ENCODE data around the gene IGHMBP2. TPM values are rescaled to one million over a fixed set of nuclear protein-coding genes. Genes with fewer than 3 reads are reported as not detected.

IGHMBP2 gene
- total and polyA plus RNA-seq, 2 experiments from 2014 or later, result 14.3 to 27.7 TPM

- TF ChIP-seq REST (IDR thresholded peaks at IDR 0.05; ENCODE audit: unreplicated experiment) (no peak), ETS1 (IDR thresholded peaks at IDR 0.05) (no peak), POLR2AphosphoS5 (IDR thresholded peaks at IDR 0.05; ENCODE audit: low read depth) (no peak), NANOG (IDR thresholded peaks at IDR 0.05; ENCODE audit: borderline replicate concordance) (no peak), ZNF331 (CRISPR knock-in tag; IDR thresholded peaks at IDR 0.05; ENCODE audit: low read depth) (no peak), JUNB (IDR thresholded peaks at IDR 0.05; ENCODE audit: unreplicated experiment) (no peak), ZNF114 (CRISPR knock-in tag; IDR thresholded peaks at IDR 0.05) (no peak), STAT1 (IDR thresholded peaks at IDR 0.05; ENCODE audit: unreplicated experiment) (no peak)
Measured at GRCh38 chr11:68868221-68868835, 35.4 kb upstream of the IGHMBP2 start (continued).

DNA sequence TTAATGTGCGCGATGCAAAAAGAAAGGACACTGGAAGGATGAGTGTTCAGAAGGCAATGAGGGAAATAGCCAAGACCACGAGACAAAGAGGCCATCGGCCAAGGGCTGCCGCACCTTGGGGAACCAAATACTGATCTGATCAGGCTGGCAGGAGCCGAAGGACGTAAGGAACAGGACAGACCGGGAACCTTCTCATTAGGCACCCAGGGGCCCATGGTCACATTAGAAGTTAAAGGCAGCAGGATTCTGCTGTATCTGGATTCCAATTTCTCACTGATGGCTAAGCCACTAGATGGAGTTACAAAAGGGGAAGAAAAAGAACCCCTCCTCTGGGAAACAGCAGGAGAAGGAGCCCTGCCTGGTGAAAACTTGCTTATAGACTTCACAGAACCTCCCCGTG, 33.2 kb upstream of the IGHMBP2 start:
- H3K4me3 ChIP-seq, result peak overlapping the region; percentile 34
- no peak for TF ChIP-seq EZH2 (IDR thresholded peaks at IDR 0.05; ENCODE audit: low read depth, unreplicated experiment)
- no peak for TF ChIP-seq ZNF114 (CRISPR knock-in tag; IDR thresholded peaks at IDR 0.05)
- TF ChIP-seq POLR2AphosphoS5 (IDR thresholded peaks at IDR 0.05; ENCODE audit: low read depth), result no peak
- TF ChIP-seq REST (IDR thresholded peaks at IDR 0.05; ENCODE audit: unreplicated experiment), result no peak
- Mint-ChIP-seq H3K27me3 (ENCODE audit: insufficient read depth, low read depth, poor library complexity) (peaks cover 27% of the 10 kb centered on the region), H3K4me1 (peaks cover 37% of the 10 kb centered on the region), H3K9me3 (no peaks in the 10 kb centered on the region), H3K4me3 (peak overlapping the region; percentile 72), H3K27ac (no peak overlapping the region), H3K36me3 (ENCODE audit: low read depth) (no peaks in the 10 kb centered on the region)
- H3F3A ChIP-seq (replicated peaks; ENCODE audit: low read depth), result no peaks in the 10 kb centered on the region
- peak; percentile 65 for ATAC-seq
- no peaks in the 10 kb centered on the region for H4K20me1 ChIP-seq (replicated peaks; ENCODE audit: insufficient read depth)
- H3K9me2 ChIP-seq (ENCODE audit: insufficient read depth), result no peaks in the 10 kb centered on the region
- peaks cover 16% of the 10 kb centered on the region for H3K4me1 ChIP-seq (ENCODE audit: insufficient read depth)
- H3K4me2 ChIP-seq, result peak overlapping the region; percentile 76
- H3K36me3 ChIP-seq (ENCODE audit: insufficient read depth), result no peaks in the 10 kb centered on the region
- no peaks in the 10 kb centered on the region for H3K27me3 ChIP-seq (ENCODE audit: insufficient read depth)
- DNase-seq (ENCODE audit: low spot score), result peak; percentile 35
- no peaks in the 10 kb centered on the region for H3K79me2 ChIP-seq (replicated peaks; ENCODE audit: insufficient read depth)
- no peak overlapping the region for H3K27ac ChIP-seq (ENCODE audit: low read depth)
- peak overlapping the region; percentile 94 for H2AFZ ChIP-seq
